Neural cell (in vitro differentiated cells): ENCODE measurements around the gene NOSTRIN. TPM values are rescaled to one million over a fixed set of nuclear protein-coding genes. Genes with fewer than 3 reads are reported as not detected.

ENCODE experiments used
- H2AFZ ChIP-seq: fragments of 200-600, 300-800 bp; sonication (generic), shearing (Covaris generic); 2 replicates; pipeline ENCODE4 v1.6.0; 2014; ENCODE audit warnings: low read depth, mild to moderate bottlenecking, antibody characterized with exemption, low read length, moderate library complexity
- H3F3A ChIP-seq: fragments of 200-600 bp; shearing (Covaris generic); 2 replicates; pipeline ENCODE4 v1.6.1; 2016; ENCODE audit warnings: mild to moderate bottlenecking, moderate library complexity, mixed read lengths, antibody characterized with exemption, low read length; ENCODE audit not compliant: insufficient read depth, poor library complexity, severe bottlenecking
- H3K27ac ChIP-seq: fragments of 200-600, 300-800 bp; sonication (generic), shearing (Covaris generic); 2 replicates; pipeline ENCODE4 v1.5.1; 2014; ENCODE audit warnings: mild to moderate bottlenecking, low read length, moderate library complexity
- H3K27me3 ChIP-seq: fragments of 300-800, 200-600 bp; sonication (generic), shearing (Covaris generic); 2 replicates; pipeline ENCODE4 v1.6.0; 2014; ENCODE audit warnings: mild to moderate bottlenecking, low read depth, low read length, moderate library complexity; ENCODE audit not compliant: insufficient read depth
- H3K36me3 ChIP-seq: fragments of 300-800, 200-600 bp; sonication (generic), shearing (Covaris generic); 2 replicates; pipeline ENCODE4 v1.5.1; 2014; ENCODE audit warnings: mild to moderate bottlenecking, antibody characterized with exemption, low read length, moderate library complexity; ENCODE audit not compliant: insufficient read depth
- H3K4me2 ChIP-seq: fragments of 300-800, 200-600 bp; sonication (generic), shearing (Covaris generic); 2 replicates; pipeline ENCODE4 v1.6.0; 2014; ENCODE audit warnings: mild to moderate bottlenecking, low read length
- H3K4me3 ChIP-seq: fragments of 300-800, 200-600 bp; sonication (generic), shearing (Covaris generic); 2 replicates; pipeline ENCODE4 v1.5.1; 2014; ENCODE audit warnings: mild to moderate bottlenecking, low read length, moderate library complexity
- H3K79me2 ChIP-seq: fragments of 200-600 bp; shearing (Covaris generic); replicated peaks from 2 replicates; pipeline ENCODE4 v1.6.0; 2014; ENCODE audit warnings: mild to moderate bottlenecking, low read length, moderate library complexity; ENCODE audit not compliant: insufficient read depth
- H3K9ac ChIP-seq: fragments of 300-800, 200-600 bp; sonication (generic), shearing (Covaris generic); 2 replicates; pipeline ENCODE4 v1.6.1; 2016; ENCODE audit warnings: mild to moderate bottlenecking, low read length, mixed read lengths
- H3K9me2 ChIP-seq: fragments of 200-600 bp; shearing (Covaris generic); 2 replicates; pipeline ENCODE4 v1.6.1; 2016; ENCODE audit warnings: mild to moderate bottlenecking, low read length, mixed read lengths; ENCODE audit not compliant: insufficient read depth
- H3K9me3 ChIP-seq: fragments of 200-600, 300-800 bp; sonication (generic), shearing (Covaris generic); 2 replicates; pipeline ENCODE4 v1.6.1; 2016; ENCODE audit warnings: mild to moderate bottlenecking, mixed run types, low read length, moderate library complexity, mixed read lengths
- H4K20me1 ChIP-seq: fragments of 200-600 bp; shearing (Covaris generic); 2 replicates; pipeline ENCODE4 v1.6.1; 2016; ENCODE audit warnings: mild to moderate bottlenecking, mixed run types; ENCODE audit not compliant: insufficient read depth
- CTCF ChIP-seq: fragments of 450-650 bp; IDR thresholded peaks from 2 replicates; pipeline ENCODE4 v1.5.1; 2014; ENCODE audit warnings: antibody characterized with exemption, mild to moderate bottlenecking, moderate library complexity; ENCODE audit not compliant: poor library complexity, severe bottlenecking
- EP300 ChIP-seq: fragments of 450-650 bp; conservative IDR thresholded peaks from 2 replicates; pipeline ENCODE4 v1.6.1; 2014; ENCODE audit warnings: antibody characterized with exemption, mild to moderate bottlenecking, moderate library complexity; ENCODE audit not compliant: poor library complexity, severe bottlenecking
- EZH2 ChIP-seq: fragments of 200-600, 300-800 bp; shearing (Covaris generic), sonication (generic); IDR thresholded peaks from 2 replicates; pipeline ENCODE4 v1.6.1; 2014; ENCODE audit warnings: antibody characterized with exemption, low read length, borderline replicate concordance, mild to moderate bottlenecking; ENCODE audit not compliant: insufficient read depth, poor library complexity, severe bottlenecking
- MXI1 ChIP-seq: fragments of 450-650 bp; conservative IDR thresholded peaks from 2 replicates; pipeline ENCODE4 v1.6.1; 2014; ENCODE audit warnings: antibody characterized with exemption, mild to moderate bottlenecking; ENCODE audit not compliant: poor library complexity, severe bottlenecking
- POLR2AphosphoS5 ChIP-seq: IDR thresholded peaks from 2 replicates; pipeline ENCODE4 v1.6.1; 2012
- RAD21 ChIP-seq: fragments of 450-650 bp; conservative IDR thresholded peaks from 2 replicates; pipeline ENCODE4 v1.6.1; 2014; ENCODE audit warnings: antibody characterized with exemption, mild to moderate bottlenecking, moderate library complexity
- REST ChIP-seq: IDR thresholded peaks from 2 replicates; pipeline ENCODE4 v1.6.1; 2012; ENCODE audit warnings: borderline replicate concordance
- SMC3 ChIP-seq: fragments of 450-650 bp; conservative IDR thresholded peaks from 2 replicates; pipeline ENCODE4 v1.6.1; 2014; ENCODE audit warnings: antibody characterized with exemption, mild to moderate bottlenecking, moderate library complexity; ENCODE audit not compliant: poor library complexity
- TAF1 ChIP-seq: IDR thresholded peaks from 2 replicates; pipeline ENCODE4 v1.6.1; 2012; ENCODE audit warnings: low read depth
- polyA plus RNA-seq: library from polyadenylated mRNA; depleted of rRNA; stranded (reverse); fragments of >200 nt; gene quantifications from 2 replicates; pipeline ENCODE4 v1.2.3, GENCODE V29; 2014

The NOSTRIN gene
- polyA plus RNA-seq, 1 donor from 2014 or later = not detected

GRCh38 chr2:168798076-168798887, 4.2 kb upstream of the NOSTRIN start:
- Histone ChIP-seq H3K9me3 (no peaks in the 10 kb centered on the region), H3F3A (no peaks in the 10 kb centered on the region), H2AFZ (no peak overlapping the region), H3K27me3 (no peaks in the 10 kb centered on the region), H3K4me2 (no peak overlapping the region), H3K9me2 (no peaks in the 10 kb centered on the region), H3K79me2 (no peaks in the 10 kb centered on the region), H4K20me1 (no peaks in the 10 kb centered on the region), H3K9ac (no peak overlapping the region), H3K27ac (no peak overlapping the region), H3K36me3 (no peaks in the 10 kb centered on the region), H3K4me3 (no peak overlapping the region)
- TF ChIP-seq RAD21 (no peak), POLR2AphosphoS5 (no peak), CTCF (no peak), EP300 (no peak), EZH2 (no peak), SMC3 (no peak), REST (no peak), MXI1 (no peak), TAF1 (no peak)

GRCh38 chr2:168798888-168799410, 3.5 kb upstream of the NOSTRIN start:
- H3K79me2 ChIP-seq = no peaks in the 10 kb centered on the region
- no peak overlapping the region for H3K4me2 ChIP-seq
- H3K9me3 ChIP-seq = no peaks in the 10 kb centered on the region
- no peak overlapping the region for H3K9ac ChIP-seq
- no peaks in the 10 kb centered on the region for H3F3A ChIP-seq
- no peaks in the 10 kb centered on the region for H3K36me3 ChIP-seq
- H4K20me1 ChIP-seq = no peaks in the 10 kb centered on the region
- no peaks in the 10 kb centered on the region for H3K27me3 ChIP-seq
- no peak overlapping the region for H2AFZ ChIP-seq
- no peaks in the 10 kb centered on the region for H3K9me2 ChIP-seq
- no peak overlapping the region for H3K4me3 ChIP-seq
- no peak overlapping the region for H3K27ac ChIP-seq
- TF ChIP-seq TAF1 (no peak), EP300 (no peak), REST (no peak), CTCF (no peak), EZH2 (no peak), RAD21 (no peak)
